Heart left ventricle (tissue), 16 donors: Measurements from ENCODE around the gene TTC23. TPM values are rescaled to one million over a fixed set of nuclear protein-coding genes. Genes with fewer than 3 reads are reported as not detected.

ENCODE experiments used
- ATAC-seq, 4 donors: fragments of 200-7000 bp; cut with Tn5 transposase; one replicate each; pipeline ENCODE4 v1.9.1; 2020 to 2022; ENCODE audit warnings: moderate library complexity in 4 of 4, mild to moderate bottlenecking in 3 of 4, moderate number of reproducible peaks in 1 of 4
- DNase-seq, 5 donors: peaks; one replicate each; pipeline ENCODE4 v3.0.0-alpha.2; 2020
- H3K27ac ChIP-seq, 12 donors: fragments of 200-600 bp; sonication (generic) in 4 of 12; one replicate each; pipeline versions ENCODE4 v1.5.0 to v1.8.0; 2016 to 2022; ENCODE audit warnings: mild to moderate bottlenecking in 2 of 12
- H3K27me3 ChIP-seq, 9 donors: fragments of 200-600 bp; sonication (generic) in 2 of 9; one replicate each; pipeline versions ENCODE4 v1.5.1 to v1.8.0; 2016 to 2022; ENCODE audit warnings: mild to moderate bottlenecking in 3 of 9
- H3K36me3 ChIP-seq, 9 donors: fragments of 200-600 bp; sonication (generic) in 2 of 9; one replicate each; pipeline versions ENCODE4 v1.5.0 to v1.8.0; 2018 to 2022; ENCODE audit warnings: mild to moderate bottlenecking in 2 of 9
- H3K4me1 ChIP-seq, 12 donors: fragments of 200-600 bp; sonication (generic) in 4 of 12; one replicate each; pipeline versions ENCODE4 v1.5.0 to v1.8.0; 2016 to 2022; ENCODE audit warnings: mild to moderate bottlenecking in 3 of 12
- H3K4me3 ChIP-seq, 12 donors: fragments of 200-600 bp; sonication (generic) in 4 of 12; one replicate each; pipeline versions ENCODE4 v1.5.0 to v1.8.0; 2017 to 2022; ENCODE audit warnings: mild to moderate bottlenecking in 9 of 12, moderate library complexity in 4 of 12
- H3K9me3 ChIP-seq, 12 donors: fragments of 200-600 bp; sonication (generic) in 4 of 12; one replicate each; pipeline versions ENCODE4 v1.5.0 to v1.8.0; 2016 to 2022; ENCODE audit warnings: mild to moderate bottlenecking in 1 of 12
- CTCF ChIP-seq, 12 donors: fragments of 200-600 bp; sonication (generic) in 4 of 12; IDR thresholded peaks; one replicate each; pipeline versions ENCODE4 v1.5.0 to v1.8.0; 2018 to 2022; ENCODE audit warnings: antibody characterized with exemption in 12 of 12, mild to moderate bottlenecking in 5 of 12
- POLR2A ChIP-seq, 2 donors: fragments of 450-650 bp; IDR thresholded peaks; one replicate each; pipeline ENCODE4 v1.6.1; 2017; ENCODE audit warnings: antibody characterized with exemption in 2 of 2, mild to moderate bottlenecking in 2 of 2, moderate library complexity in 2 of 2
- WGBS, 4 donors: extraction: QIAGEN DNeasy Blood & Tissue Kit in 2 of 4; methylation state at CpG; one replicate each; pipeline versions ENCODE4 v1.1.5 to v1.1.7; 2013 to 2018; 5-methylcytosine and 5-hydroxymethylcytosine counted together
- intact Hi-C, 10 donors: fragments of 100-400 bp; cut with DNase I; formaldehyde crosslinking; loops; one replicate each; pipeline versions ENCODE4 v1.11.1 to v1.14.2; 2022
- polyA plus RNA-seq, 2 donors: library from polyadenylated mRNA; stranded (reverse); fragments of 200-250 nt; gene quantifications; one replicate each; pipeline ENCODE4 v1.2.3, GENCODE V29; 2013
- total RNA-seq, 9 donors: library from RNA; depleted of rRNA in 2 of 9; stranded (reverse); fragments of >200 nt in 2 of 9; fragmentation: NEBNext Ultra II Directional in 3 of 9; extraction: Animal tissue kit (Norgen Biotek cat#: 25700) in 3 of 9; gene quantifications; one replicate each; pipeline versions ENCODE4 v1.1.0 to v1.2.4, GENCODE V29; 2016 to 2023
- donor health status: ischemic (EF 13 %, LVEDD 7.1; RV severe dilation, severe dysfunction).
- donor health status: healthy with polysubstance abuse.
- donor health status: DM: no; HTN: yes; CAD: no.
- donor health status: DM: no; HTN: no; CAD: no.
- donor health status: ischemic (EF 25% LVEDD 6.9; RV normal size, moderate dysfunction).
- donor health status: ischemic (EF 25% LVEDD 5.7; RV mildly dilated, moderate dysfunction).
- donor health status: healthy.
- donor health status: DM: yes; HTN: yes; CAD: no.
- donor health status: ischemic (EF 35%, LVEDD 5.7; RV mildly dilated, moderate dysfunction).
- donor health status: nonischemic (EF 11% LVEDD 7.7; RV severe dilation, severe dysfunction).
- donor health status: DM: yes; HTN: yes; CAD: no.
- donor health status: PGD.
- donor health status: ischemic (EF 29% LVEDD 5.4; RV normal size, mild dysfunction).
- donor health status: nonischemic (EF 23%, LVEDD 6.1; RV moderate dilation, normal function).

Gene TTC23
- total and polyA plus RNA-seq, 11 donors, result 5.7 to 19.5 (median 10.4) TPM

DNA sequence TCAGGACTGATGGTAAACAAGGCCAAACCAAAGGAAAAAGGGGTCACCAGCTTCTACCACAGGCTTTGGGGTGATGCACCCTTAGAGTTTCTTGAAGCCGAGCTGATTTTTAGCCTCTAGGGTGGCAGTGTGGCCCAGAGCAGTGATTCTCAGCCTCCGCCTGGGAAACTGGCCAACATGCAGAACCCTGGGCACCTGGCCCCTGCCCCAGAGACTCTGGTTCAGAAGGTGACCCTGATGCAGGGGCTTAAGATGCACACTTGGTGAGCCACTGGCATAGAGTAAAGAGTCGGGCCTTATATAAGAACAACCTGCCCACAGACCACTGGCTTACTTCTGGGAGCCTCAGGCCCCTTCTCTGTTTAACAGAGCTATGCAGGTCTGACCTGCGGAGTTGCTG is 100.0 kb downstream of the TTC23 start:
- Histone ChIP-seq H3K4me1 (peaks cover 0 to 14% (median 3%) of the 10 kb centered on the region in 12 donors), H3K27me3 (no peaks in the 10 kb centered on the region), H3K36me3 (peaks cover 0 to 36% (median 8%) of the 10 kb centered on the region in 9 donors), H3K4me3 (no peak overlapping the region), H3K9me3 (no peaks in the 10 kb centered on the region), H3K27ac (peak overlapping the region in 7 of 12 donors; percentile 2 to 79 (median 35))
- ATAC-seq, result peak; percentile 41 to 63 (median 52)
- no peak for DNase-seq
- WGBS, 4 donors, result 63 to 74% (median 71%) methylated on average over 4 of the region's 4 CpGs
- no peak for TF ChIP-seq CTCF (IDR thresholded peaks at IDR 0.05)
- TF ChIP-seq POLR2A (IDR thresholded peaks at IDR 0.05), result no peak
- intact Hi-C loops, result loop anchor here in 1 of 10 donors (1.0 kb wide), 1 partner anchor 63 kb away; no protein-coding TSS in a partner anchor

- intact Hi-C loops, result loop anchor here in 1 of 10 donors (1.0 kb wide), 1 partner anchor 63 kb away; no protein-coding TSS in a partner anchor
- 36 to 53% (median 40%) methylated on average over 7 of the region's 7 CpGs for WGBS, 4 donors
Measured at GRCh38 chr15:99148851-99149276, 100.5 kb downstream of the TTC23 start.

GRCh38 chr15:99146661-99147060 is 102.7 kb downstream of the TTC23 start:
- ATAC-seq (no peak), DNase-seq (no peak)
- 96 to 98% (median 98%) methylated on average over 4 to 5 of the region's 5 CpGs for WGBS, 4 donors
- H3K4me3 ChIP-seq, result no peak overlapping the region
- H3K27ac ChIP-seq, result peak overlapping the region in 1 of 12 donors; percentile 98
- intact Hi-C loops, result no loop called here
- TF ChIP-seq POLR2A (IDR thresholded peaks at IDR 0.05) (no peak), CTCF (IDR thresholded peaks at IDR 0.05) (no peak)
- H3K9me3 ChIP-seq, result no peaks in the 10 kb centered on the region
- H3K4me1 ChIP-seq, result peaks cover 0 to 32% (median 6%) of the 10 kb centered on the region in 12 donors
- H3K27me3 ChIP-seq, result no peaks in the 10 kb centered on the region
- H3K36me3 ChIP-seq, result peaks cover 0 to 26% (median 2%) of the 10 kb centered on the region in 9 donors

More at GRCh38 chr15:99148851-99149276, 100.5 kb downstream of the TTC23 start:
- no peak for TF ChIP-seq POLR2A (IDR thresholded peaks at IDR 0.05)
- TF ChIP-seq CTCF (IDR thresholded peaks at IDR 0.05), result no peak
- no peaks in the 10 kb centered on the region for H3K9me3 ChIP-seq
- peaks cover 0 to 33% (median 3%) of the 10 kb centered on the region in 9 donors for H3K36me3 ChIP-seq
- H3K4me1 ChIP-seq, result peaks cover 0 to 18% (median 5%) of the 10 kb centered on the region in 12 donors
- peak; percentile 38 to 63 (median 49) for ATAC-seq
- H3K27ac ChIP-seq, result peak overlapping the region in 8 of 12 donors; percentile 2 to 79 (median 34)
- no peak overlapping the region for H3K4me3 ChIP-seq
- no peaks in the 10 kb centered on the region for H3K27me3 ChIP-seq
- no peak for DNase-seq

- TF ChIP-seq CTCF (IDR thresholded peaks at IDR 0.05) (no peak), POLR2A (IDR thresholded peaks at IDR 0.05) (no peak)
- Histone ChIP-seq H3K4me1 (peaks cover 0 to 32% (median 6%) of the 10 kb centered on the region in 12 donors), H3K27me3 (no peaks in the 10 kb centered on the region), H3K4me3 (no peak overlapping the region), H3K36me3 (peaks cover 0 to 18% (median 2%) of the 10 kb centered on the region in 9 donors), H3K27ac (peak overlapping the region in 1 of 12 donors; percentile 98), H3K9me3 (no peaks in the 10 kb centered on the region)
- intact Hi-C loops, result no loop called here
- WGBS, 4 donors, result 84 to 93% (median 88%) methylated on average over 6 of the region's 6 CpGs
- ATAC-seq, result peak in 1 of 4 donors; percentile 2
- no peak for DNase-seq
Measured at GRCh38 chr15:99145778-99146177, 103.6 kb downstream of the TTC23 start.
